Activated CD4-positive, CD25-positive, alpha-beta regulatory T cell treated with anti-CD3 and anti-CD28 coated beads, Interleukin-2, amount 50 U/mL, for 16 hours (primary cell): ENCODE measurements around the gene RPS6KB2.

ENCODE experiments used
- DNase-seq: peaks from one replicate; pipeline ENCODE4 v3.0.0-alpha.2; 2020; ENCODE audit warnings: low read depth, low spot score

Gene RPS6KB2

DNA sequence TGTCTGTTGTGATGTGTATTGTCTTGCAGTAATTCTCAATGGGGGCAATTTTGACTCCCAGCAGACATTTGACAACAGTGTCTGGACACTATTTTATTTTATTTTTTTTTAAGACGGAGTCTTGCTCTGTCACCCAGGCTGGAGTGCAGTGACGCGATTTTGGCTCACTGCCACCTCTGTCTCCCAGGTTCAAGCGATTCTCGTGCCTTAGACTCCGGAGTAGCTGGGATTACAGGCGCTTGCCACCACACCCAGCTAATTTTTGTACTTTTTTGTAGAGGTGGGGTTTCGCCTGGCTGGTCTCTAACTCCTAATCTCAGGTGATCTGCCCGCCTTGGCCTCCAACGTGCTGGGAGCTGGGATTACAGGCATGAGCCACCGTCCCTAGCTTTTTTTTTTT lies 1.4 kb downstream of the RPS6KB2 start:
- DNase-seq: no peak

DNA sequence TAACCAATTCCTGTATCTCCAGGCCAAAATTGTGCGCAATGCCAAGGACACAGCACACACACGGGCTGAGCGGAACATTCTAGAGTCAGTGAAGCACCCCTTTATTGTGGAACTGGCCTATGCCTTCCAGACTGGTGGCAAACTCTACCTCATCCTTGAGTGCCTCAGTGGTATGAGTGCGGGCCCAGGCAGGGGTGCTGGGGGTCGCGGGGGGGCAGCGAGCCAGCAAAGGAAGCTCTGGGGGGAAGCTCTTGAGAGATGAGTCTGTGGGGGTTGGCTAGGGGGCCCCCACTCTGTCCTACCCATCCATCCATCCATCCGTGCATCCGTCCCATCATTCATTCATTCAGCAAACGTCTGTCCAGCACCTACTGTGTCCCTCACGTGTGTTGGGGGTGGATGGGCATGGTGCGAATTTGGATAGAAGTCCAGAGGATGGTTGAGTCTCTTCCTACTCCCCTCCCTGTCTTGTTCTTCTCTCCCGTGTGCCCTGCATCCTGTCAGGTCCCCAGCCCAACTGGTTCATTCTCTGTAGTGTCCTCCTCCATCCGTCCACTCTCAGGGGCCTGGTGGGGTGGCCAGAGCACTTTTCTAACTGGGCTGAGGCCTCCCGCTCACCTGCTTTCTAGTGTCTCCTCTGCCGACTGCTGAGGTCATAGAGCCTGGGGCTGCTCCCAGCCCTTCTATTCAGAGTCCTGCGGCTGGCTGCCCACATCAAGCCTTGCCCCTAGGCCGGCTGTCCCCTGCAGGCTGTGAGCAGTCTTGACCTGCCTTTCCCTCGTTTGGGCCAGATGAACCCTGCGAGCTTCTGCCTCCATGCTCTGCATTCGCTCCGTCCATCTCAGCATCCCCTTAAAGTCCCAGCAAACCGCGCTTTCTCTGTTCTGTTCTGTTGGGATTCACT lies 3.3 kb downstream of the RPS6KB2 start:
- DNase-seq: no peak

DNA sequence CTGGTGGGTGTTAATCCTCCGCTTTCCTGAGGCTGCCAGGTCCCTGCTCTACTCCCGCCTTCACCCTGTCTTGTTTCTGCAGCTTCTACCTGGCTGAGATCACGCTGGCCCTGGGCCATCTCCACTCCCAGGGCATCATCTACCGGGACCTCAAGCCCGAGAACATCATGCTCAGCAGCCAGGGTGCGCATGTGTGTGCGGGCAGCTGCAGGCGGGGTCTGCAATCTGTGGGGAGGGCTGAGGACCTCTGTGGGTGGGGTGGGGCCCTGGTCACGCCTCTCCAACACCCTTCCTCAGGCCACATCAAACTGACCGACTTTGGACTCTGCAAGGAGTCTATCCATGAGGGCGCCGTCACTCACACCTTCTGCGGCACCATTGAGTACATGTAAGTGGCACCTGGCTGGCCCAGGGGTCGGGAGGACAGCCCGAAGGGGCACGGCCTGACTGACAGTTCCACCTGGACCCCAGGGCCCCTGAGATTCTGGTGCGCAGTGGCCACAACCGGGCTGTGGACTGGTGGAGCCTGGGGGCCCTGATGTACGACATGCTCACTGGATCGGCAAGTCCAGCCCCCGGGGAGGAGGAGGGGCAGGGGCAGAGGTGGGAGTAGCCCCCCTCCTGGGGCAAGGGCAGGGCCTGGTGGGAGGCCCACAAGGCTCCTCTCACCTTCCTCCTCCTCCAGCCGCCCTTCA lies 4.5 kb downstream of the RPS6KB2 start:
- DNase-seq: no peak

DNA sequence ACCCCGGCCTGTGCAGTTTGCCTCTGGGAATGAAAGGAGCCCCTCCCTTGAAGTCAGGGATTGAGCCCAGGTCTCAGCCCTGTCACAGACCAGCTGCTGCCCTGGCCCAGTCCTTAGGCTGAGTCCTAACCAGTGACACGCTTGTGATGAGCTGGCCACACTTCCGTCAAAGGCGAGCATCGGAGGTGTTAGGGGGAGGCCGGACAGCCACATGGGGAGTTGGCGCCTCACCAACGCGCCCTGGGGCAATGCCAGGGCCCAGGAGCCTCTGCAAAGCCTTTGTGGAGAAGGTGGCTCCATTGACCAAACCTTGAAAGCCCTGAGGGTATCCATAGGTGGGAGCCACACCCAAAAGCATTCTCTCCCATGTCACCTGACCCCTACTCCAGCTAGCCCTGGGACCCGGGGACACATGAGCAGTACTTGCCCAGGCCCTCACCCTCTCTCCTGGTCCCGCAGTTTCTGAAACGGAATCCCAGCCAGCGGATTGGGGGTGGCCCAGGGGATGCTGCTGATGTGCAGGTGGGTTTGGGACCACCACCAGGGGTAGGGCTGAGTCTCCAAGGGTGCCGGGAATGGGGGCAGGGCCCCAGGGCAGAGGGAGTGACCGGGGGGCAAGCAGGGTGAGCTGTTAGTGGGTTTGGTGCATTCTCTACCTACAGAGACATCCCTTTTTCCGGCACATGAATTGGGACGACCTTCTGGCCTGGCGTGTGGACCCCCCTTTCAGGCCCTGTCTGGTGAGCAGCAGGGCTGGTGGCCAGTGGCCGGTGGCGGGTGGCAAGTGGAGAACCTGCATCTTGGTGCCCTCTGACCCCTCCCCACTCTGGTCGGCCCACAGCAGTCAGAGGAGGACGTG lies 5.5 kb downstream of the RPS6KB2 start:
- DNase-seq: no peak

DNA sequence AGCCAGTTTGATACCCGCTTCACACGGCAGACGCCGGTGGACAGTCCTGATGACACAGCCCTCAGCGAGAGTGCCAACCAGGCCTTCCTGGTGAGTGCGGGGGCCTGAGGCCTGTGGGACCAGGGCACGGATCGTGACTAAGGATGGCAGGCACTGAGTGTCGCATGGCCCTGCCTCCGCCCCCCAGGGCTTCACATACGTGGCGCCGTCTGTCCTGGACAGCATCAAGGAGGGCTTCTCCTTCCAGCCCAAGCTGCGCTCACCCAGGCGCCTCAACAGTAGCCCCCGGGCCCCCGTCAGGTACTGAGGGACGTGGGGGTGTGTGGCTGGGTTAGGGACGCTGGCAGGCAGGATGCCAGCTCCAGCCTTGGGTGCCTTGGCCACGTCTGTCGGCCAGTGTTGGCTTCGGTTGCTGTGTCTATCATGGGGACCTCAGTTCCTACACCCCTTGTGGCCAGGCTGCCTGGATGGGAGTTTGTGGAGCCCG lies 6.1 kb downstream of the RPS6KB2 start:
- DNase-seq: no peak

DNA sequence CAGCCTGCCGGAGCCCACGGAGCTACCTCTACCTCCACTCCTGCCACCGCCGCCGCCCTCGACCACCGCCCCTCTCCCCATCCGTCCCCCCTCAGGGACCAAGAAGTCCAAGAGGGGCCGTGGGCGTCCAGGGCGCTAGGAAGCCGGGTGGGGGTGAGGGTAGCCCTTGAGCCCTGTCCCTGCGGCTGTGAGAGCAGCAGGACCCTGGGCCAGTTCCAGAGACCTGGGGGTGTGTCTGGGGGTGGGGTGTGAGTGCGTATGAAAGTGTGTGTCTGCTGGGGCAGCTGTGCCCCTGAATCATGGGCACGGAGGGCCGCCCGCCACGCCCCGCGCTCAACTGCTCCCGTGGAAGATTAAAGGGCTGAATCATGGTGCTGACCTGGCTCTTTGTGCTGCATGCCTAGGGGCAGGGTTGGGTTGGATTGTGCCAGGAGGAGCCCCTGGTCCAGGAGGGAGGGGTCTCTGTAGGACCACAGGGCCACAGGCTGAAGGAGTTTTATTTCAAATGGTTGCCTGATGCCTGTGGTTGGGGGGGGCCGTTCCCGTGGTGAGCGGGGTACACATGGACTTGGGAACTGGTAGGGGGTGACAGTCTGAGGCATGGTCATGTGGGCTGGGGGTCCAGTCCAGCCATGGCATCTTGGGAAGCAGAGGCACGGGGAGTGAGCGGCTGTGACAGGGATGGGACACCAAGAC lies 6.9 kb downstream of the RPS6KB2 start:
- no peak for DNase-seq

DNA sequence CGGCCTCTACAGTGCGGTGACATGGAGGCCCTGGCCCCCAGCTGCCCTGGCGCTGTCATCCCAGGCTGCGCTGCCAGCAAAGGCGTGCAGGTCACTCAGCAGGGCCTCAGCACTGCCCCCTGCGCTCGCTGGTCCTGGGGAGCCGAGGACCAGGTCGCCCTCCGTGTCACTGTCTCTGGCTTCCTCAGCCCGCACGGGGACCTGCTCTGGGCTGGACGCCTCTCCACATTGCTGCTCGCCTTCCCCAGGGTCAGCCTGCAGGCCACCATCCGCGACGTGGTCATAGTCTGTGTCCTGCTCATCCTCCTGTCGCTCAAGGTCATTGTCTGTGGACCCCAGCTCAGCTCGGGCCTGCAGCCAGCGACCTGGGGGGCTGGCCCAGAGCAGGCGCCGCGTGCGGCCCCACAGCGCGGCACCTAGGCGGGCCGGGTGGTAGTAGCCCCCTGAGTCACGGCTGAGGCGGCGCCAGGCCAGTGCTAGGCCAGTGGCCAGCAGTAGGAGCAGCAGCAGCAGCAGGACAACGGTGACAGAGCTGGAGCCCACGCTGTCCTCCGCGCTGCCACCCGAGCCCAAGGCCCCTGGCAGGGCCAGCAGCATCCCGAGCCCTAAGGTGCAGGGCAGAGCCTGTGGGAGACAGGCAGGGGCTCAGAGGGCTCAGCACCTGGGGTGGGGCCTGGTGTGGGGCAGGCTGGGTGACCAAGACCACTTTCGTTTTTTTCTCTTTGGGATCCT lies 7.6 kb downstream of the RPS6KB2 start:
- no peak for DNase-seq

DNA sequence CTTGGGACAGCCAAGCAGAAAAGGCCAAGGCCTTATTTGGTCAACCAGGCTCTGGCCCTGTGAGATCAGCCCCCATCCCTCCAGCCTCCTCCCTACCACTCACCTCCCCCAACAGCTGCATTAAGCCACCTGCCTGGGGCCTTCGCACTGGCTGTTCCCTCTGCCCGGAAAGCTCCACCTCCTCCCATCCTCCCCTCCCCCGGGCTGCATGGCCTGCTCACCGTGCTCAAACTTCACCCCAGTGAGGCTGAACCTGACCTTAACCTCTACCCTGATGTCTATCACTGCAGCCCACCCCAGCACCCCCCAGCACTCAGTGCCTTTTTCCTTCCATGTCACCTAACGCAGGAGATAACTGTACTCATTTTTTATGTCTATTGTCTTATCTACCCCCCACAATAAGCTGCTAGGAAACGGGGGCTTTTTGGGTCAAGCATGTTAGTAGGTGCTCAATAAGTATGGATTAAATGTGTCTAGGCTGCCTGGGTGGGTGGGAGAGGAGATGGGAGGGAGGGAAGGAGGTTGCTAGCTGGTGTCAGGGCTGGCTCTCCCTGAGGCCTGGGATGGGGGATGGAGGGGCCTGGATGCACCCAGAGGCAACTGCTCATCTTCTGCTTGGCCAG lies 8.3 kb downstream of the RPS6KB2 start:
- no peak for DNase-seq

DNA sequence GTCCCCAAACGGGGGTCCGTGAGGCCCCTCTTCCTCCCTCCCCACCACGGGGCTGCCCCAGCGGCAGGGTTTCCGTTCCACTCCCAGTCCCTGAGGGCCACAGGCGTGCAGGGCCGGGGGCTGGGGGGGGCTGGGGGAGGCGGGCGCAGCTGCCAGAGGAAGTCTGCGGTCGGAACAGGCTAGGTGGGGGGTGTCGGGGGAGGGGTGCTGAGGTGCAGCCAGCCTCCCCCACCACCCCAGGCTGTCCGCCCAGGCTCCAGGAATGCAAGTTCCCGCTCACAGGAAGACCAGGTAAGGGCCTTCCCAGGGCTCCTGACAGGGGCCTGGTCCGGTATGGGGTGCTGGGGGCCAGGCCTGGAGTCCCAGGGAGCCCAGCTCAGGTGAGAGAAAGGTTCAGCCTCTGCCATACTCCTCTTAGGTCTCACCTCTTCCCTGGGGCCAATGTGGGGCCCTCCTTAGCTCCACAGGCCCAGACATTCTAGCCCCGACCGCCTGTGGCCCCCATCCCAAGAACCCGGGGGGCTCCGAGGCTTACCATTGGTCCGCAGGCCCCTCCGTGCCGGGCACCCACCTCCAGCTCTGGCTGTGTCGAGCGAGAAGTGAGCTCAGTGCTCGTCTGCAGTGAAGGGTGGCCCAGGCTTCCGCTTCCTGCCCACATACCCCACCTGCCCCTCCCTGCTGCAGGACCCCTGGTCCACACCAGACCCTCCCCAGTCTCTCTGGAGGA lies 9.0 kb downstream of the RPS6KB2 start, which contains the start of gene PTPRCAP:
TSS of gene PTPRCAP (minus strand) at position 601 of the 727 bp plus-strand sequence. CDS start at position 538, 63 bp downstream.
- no peak for DNase-seq

DNA sequence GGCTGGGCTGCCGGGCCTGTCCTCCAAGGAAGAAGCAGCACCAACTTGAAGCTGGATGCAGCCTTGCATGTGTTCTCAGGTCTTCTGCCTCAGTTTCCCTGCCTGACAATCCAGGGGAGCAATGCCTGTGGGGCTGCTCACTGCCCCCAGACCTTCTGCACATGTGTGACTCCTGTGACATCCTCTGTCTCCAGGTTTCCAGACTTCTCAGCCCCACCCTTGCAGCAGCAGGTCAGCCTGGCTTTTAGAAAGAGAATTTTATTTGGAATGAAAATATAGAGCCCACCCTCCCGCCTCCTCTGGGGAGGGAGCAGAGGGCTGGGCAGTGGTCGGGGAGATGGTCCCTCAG lies 9.5 kb downstream of the RPS6KB2 start:
- no peak for DNase-seq

DNA sequence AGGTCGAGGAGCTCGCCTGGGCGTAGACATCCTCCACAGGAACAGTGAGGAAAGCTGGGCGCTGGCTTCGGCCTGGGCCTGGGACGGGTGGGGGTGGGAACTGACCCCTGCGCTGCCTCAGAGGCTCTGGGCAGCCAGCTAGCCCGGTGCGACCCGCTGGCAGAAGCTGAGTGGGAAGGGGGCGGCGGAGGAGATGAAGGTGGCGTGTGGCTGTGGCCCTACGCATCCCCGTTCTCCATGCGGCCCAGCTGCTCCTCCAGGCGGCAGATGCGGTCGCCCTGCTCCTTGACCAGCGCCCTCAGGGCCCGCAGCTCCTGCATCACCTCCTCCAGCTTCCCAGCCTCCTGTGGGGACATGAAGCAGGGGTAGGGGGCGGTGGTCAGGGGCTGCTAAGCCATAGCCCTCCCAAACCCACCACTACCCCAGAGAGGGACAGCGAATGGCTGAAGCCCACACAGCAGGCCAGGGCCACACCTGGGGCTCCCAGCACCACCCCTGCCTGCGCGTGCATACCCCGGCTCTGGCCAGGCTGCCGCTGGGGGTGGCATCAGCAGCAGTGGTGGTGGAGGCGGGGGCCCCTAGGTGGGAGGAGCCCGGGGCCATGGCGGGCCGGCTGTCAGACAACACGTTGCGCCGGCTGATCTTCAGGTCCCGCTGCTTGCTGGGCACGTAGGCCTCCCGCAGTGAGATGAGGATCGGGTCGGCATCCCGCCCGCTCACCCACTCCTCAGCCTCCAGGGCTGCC lies 10.0 kb downstream of the RPS6KB2 start:
- peak; percentile 45 for DNase-seq

DNA sequence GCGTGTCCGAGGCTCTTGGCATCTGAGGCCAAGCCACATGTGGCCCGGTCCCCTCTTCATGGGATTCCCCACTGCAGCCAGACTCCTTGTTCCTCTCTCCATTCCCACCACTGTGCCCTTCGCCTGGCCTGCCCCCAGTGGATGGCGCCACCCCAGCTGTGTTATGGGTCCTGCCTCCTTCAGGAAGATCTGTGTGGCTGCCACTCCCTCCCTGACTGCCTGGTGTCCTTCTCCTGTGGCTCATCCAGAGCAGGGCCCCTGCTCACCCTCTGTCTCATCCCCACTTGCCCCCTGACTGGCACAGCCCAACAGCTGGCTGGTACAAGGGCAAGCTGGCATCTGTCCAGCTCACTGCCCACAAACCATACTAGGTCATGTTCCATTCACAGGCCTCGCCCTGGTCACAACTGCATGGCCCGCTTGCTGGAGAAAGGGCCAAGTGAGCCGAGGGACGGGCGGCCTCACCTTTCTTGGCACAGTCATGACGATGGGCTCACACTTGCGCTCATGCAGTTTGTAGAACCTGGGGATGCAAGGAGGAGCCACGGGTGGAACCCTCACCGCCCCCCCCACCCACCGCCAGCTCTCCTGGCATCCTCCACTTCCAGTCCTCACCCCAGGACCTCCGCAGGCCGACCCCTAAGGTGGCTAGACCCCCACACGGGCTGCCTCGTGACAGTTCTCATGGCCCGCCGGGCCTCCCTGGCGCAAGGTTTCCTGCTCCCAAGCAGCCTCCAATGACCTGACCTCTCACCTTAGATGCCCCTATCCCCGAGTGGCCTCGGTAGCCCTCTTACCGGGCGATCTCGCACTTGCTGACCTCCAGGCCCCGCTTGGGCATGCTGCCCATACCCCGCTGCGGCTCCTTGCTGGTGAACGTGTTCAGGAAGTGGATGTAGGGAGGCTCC lies 11.3 kb downstream of the RPS6KB2 start:
- no peak for DNase-seq

DNA sequence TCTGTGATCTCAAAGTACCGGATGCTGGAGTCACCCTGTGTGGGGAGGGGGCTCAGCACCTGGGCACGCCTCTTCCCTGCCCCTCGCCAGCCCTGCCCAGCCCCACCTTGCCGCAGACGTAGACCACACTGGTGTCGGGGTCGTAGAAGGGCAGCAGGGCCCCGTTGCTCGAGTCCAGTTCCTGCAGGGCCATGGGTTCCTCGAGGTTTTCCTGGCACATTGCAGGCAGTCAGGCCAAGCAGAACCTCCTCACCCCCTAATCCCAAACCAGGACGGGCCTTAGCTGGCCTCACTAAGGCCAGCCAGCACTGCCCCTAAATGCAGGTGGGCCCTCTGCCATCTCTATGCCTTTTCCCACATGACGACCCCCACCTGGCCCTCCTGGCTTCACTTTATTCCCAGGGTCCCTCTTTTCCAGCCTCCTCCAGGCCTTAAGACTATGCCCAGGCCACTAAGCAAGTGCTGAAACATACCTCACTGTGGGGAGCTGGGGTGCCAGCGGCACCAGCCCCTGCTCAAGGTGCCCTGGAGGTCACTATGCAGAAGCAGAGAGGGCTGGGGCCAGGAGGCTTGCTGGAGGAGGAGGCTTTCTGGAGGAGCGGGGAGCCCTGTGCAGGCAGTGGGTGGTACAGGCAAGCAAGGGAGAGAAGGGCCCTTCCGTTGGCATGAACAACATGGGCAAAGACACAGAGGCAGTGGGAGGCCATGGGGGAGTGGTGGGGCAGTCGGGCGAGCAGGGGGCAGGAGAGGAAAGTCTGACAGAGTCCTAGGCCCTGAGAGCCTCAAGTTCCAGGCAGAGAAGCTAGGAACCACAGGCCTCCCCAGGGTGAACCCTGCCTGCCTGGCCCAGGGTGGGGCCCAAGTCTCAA lies 12.2 kb downstream of the RPS6KB2 start:
- no peak for DNase-seq

DNA sequence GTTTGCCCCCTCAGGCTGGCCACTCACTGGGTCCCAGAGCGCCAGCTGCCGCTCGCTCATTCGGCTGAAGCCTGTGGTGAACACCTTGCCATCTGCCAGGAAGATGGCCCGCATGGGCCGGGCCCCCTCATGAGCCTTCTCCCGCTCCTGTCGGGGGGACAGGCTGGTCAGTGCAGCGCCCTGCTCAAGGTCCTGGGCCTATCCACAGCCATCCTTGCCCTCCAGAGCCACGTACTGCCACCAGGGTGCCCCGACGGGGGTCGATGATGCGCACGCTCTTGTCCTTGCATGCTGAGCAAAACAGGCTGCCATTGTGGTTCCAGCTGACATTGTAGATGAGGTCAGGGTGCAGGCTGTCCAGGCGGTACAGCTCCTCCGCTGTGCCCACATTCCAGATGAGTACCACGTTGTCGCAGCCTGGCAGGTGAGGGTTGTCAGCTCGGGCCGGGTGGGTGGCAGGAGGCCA lies 12.8 kb downstream of the RPS6KB2 start:
- DNase-seq: no peak

DNA sequence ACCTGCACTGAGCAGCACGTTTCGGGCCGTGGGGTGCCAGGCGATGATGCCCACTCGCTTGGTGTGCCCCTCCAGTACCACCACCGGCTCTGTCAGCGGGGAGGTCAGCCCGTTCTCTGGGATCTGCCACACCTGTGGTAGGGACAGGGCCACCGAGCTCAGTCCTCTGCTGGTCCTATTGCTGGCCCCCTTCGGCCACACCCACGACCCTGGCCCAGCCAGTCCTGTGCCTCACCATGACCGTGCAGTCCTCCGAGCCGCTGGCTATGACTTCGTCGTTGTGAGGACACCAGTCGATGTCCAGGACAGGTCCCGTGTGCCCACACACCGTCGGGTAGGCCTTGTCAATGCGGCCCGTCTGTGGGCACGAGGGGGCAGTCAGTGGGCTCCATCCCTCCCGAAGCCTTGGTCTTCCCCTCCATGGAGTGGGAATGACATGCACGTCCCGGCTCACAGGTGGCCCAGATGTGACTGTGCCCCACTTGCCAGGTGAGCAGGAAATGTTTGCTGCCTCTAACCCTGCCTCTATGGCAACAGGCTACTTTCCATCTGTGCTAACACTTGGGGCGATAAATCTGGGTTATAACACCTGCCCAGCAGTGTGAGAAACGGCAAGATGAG lies 13.5 kb downstream of the RPS6KB2 start:
- DNase-seq: no peak
